Activated naive CD8-positive, alpha-beta T cell treated with anti-CD3 and anti-CD28 coated beads, Interleukin-2, amount 50 U/mL, for 16 hours (primary cell): ENCODE results near the gene SLC1A5.

Experiments
- DNase-seq: peaks from one replicate; pipeline ENCODE4 v3.0.0-alpha.2; 2020; ENCODE audit warnings: low read depth, low spot score

SLC1A5 gene

DNA sequence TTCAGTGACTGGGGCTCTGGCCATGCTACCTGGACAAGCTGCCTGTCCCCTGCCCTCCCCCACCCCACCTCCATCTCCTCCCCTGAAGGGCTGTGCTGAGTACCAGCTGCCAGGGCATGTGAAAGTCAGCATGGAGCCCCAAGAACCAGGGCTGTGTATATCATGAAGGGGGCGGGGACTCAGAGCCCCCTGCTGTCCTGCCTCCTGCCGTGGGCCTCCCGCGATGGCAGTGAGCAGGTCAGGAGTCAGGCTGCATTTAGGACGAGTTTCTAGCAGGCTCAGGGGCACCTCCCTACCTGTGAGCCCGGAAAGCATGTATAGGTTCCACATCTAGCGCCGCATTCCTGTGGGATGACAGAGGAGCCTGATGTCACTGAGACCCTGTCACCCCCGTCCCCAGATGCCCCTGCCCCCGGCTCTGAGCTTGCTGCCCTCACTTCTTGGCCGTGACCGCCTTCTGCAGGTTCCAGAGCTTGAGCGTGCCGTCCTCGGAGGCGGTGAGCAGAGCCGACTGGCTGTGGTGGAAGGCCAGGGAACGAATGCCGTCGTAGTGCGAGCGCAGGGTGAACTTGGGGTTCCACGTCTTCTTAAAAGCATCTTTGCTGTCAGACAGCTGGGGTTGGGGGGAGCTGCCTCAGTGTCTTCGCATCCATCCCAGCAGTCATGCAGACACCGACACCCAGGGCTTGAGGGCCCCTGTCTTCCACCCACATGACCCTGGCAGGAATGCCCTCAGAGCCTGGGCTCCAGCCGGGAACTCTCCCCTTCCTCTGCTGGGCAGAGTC lies 63.2 kb downstream of the SLC1A5 start:
- DNase-seq = no peak
